Lower lobe of right lung (tissue), 2 donors: Measurements from ENCODE around the gene RAE1. TPM values are rescaled to one million over a fixed set of nuclear protein-coding genes. Genes with fewer than 3 reads are reported as not detected.

Experiments
- ATAC-seq, 2 donors: fragments of 200-7000 bp; cut with Tn5 transposase; one replicate each; pipeline ENCODE4 v1.9.1; 2020 to 2022; ENCODE audit warnings: mild to moderate bottlenecking in 2 of 2, moderate library complexity in 2 of 2
- DNase-seq: peaks from one replicate; pipeline ENCODE4 v3.0.0-alpha.2; 2020
- H3K27ac ChIP-seq: fragments of 200-600 bp; one replicate; pipeline ENCODE4 v1.8.0; 2022
- H3K27me3 ChIP-seq: fragments of 200-600 bp; one replicate; pipeline ENCODE4 v1.8.0; 2022; ENCODE audit warnings: low read depth
- H3K36me3 ChIP-seq: fragments of 200-600 bp; one replicate; pipeline ENCODE4 v1.8.0; 2022; ENCODE audit warnings: mild to moderate bottlenecking
- H3K4me1 ChIP-seq: fragments of 200-600 bp; one replicate; pipeline ENCODE4 v1.8.0; 2022
- H3K4me3 ChIP-seq: fragments of 200-600 bp; one replicate; pipeline ENCODE4 v1.8.0; 2022; ENCODE audit warnings: mild to moderate bottlenecking
- H3K9me3 ChIP-seq: fragments of 200-600 bp; one replicate; pipeline ENCODE4 v1.8.0; 2022
- CTCF ChIP-seq: fragments of 200-600 bp; IDR thresholded peaks from one replicate; pipeline ENCODE4 v1.8.0; 2022; ENCODE audit warnings: antibody characterized with exemption, mild to moderate bottlenecking
- intact Hi-C: fragments of 100-400 bp; cut with DNase I; formaldehyde crosslinking; loops from one replicate; pipeline ENCODE4 v1.11.0; 2022
- total RNA-seq: library from RNA; stranded (reverse); fragmentation: NEBNext Ultra II Directional; extraction: Animal tissue kit (Norgen Biotek cat#: 25700); gene quantifications from one replicate; pipeline ENCODE4 v1.2.1, GENCODE V29; 2021
- donor health status: DM: no; HTN: yes; CAD: no; lungs with severe emphysema.

Gene RAE1
- total RNA-seq, 1 donor from 2014 or later, result 20.6 TPM

- H3K27ac ChIP-seq, result no peak overlapping the region
- no peak for ATAC-seq
- H3K4me3 ChIP-seq, result no peak overlapping the region
- no peak for TF ChIP-seq CTCF
- DNase-seq, result no peak
- H3K4me1 ChIP-seq, result no peaks in the 10 kb centered on the region
- intact Hi-C loops, result no loop called here
- no peaks in the 10 kb centered on the region for H3K27me3 ChIP-seq
- no peaks in the 10 kb centered on the region for H3K9me3 ChIP-seq
- peaks cover 56% of the 10 kb centered on the region for H3K36me3 ChIP-seq
Measured at GRCh38 chr20:57408131-57408530, 57.1 kb downstream of the RAE1 start.

- Histone ChIP-seq H3K27me3 (no peaks in the 10 kb centered on the region), H3K27ac (no peak overlapping the region), H3K36me3 (peaks cover 50% of the 10 kb centered on the region), H3K4me3 (no peak overlapping the region), H3K9me3 (no peaks in the 10 kb centered on the region), H3K4me1 (no peaks in the 10 kb centered on the region)
- intact Hi-C loops, result no loop called here
- ATAC-seq (no peak), DNase-seq (no peak)
- no peak for TF ChIP-seq CTCF
Measured at GRCh38 chr20:57408536-57409233, 57.6 kb downstream of the RAE1 start.

GRCh38 chr20:57409316-57409671, 58.2 kb downstream of the RAE1 start:
- Histone ChIP-seq H3K27ac (no peak overlapping the region), H3K4me1 (no peaks in the 10 kb centered on the region), H3K27me3 (no peaks in the 10 kb centered on the region), H3K9me3 (no peaks in the 10 kb centered on the region), H3K4me3 (no peak overlapping the region), H3K36me3 (peaks cover 44% of the 10 kb centered on the region)
- DNase-seq, result no peak
- intact Hi-C loops, result no loop called here
- TF ChIP-seq CTCF, result no peak
- no peak for ATAC-seq

GRCh38 chr20:57409672-57410397, 58.8 kb downstream of the RAE1 start:
- intact Hi-C loops, result no loop called here

GRCh38 chr20:57410398-57410920, 59.4 kb downstream of the RAE1 start:
- no peak overlapping the region for H3K4me3 ChIP-seq
- TF ChIP-seq CTCF, result no peak
- H3K4me1 ChIP-seq, result no peaks in the 10 kb centered on the region
- ATAC-seq (no peak), DNase-seq (no peak)
- no peaks in the 10 kb centered on the region for H3K9me3 ChIP-seq
- intact Hi-C loops, result no loop called here
- peaks cover 33% of the 10 kb centered on the region for H3K36me3 ChIP-seq
- no peaks in the 10 kb centered on the region for H3K27me3 ChIP-seq
- H3K27ac ChIP-seq, result no peak overlapping the region

More at GRCh38 chr20:57409672-57410397, 58.8 kb downstream of the RAE1 start:
- Histone ChIP-seq H3K36me3 (peaks cover 39% of the 10 kb centered on the region), H3K27me3 (no peaks in the 10 kb centered on the region), H3K4me1 (no peaks in the 10 kb centered on the region), H3K9me3 (no peaks in the 10 kb centered on the region), H3K4me3 (no peak overlapping the region), H3K27ac (no peak overlapping the region)
- DNase-seq (no peak), ATAC-seq (no peak)
- no peak for TF ChIP-seq CTCF
